DMS153 treated with DMSO at 0.1 percent for 48 hours (cell line): Measurements from ENCODE around the gene ZNF865.

Experiments used
- DNase-seq: peaks from one replicate; lab custom pipeline; 2025; ENCODE audit not compliant: unreplicated experiment; lab: John Stamatoyannopoulos, UW

ZNF865 gene

DNA sequence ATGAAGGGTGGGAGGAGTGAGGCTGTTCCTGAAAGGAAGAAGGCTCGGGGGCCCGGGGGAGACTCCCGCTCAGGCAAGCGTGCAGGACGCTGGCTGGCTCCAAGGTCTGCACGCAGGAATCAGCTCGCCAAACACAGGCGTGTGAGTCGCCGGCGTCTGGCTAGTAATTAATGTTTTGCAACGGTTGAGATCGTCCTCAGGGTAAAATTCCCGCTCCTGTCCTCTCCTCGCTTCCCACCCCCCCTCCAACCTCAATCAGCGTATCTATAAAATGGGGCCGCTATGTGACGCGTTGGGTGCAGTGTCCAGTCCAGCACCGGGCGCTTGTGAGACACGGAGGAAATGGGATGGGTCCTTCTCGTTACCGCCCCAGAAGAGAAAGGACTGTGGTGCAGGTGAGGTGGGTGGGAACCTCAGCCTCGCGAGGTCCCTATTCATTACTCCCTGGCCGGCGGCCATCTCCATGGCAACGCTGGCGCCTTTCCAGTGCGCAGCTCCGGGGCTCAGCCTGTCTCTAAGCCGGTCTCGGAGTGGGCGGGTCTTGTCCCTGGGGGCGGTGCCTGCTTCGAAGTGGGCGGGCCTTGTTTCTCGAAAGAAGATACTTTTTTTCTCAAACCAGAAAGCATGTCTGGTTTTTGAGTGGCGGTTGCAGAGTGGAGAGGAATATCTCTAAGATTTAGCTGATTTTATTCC lies 18.3 kb upstream of the ZNF865 start:
- DNase-seq: peak; percentile 96

DNA sequence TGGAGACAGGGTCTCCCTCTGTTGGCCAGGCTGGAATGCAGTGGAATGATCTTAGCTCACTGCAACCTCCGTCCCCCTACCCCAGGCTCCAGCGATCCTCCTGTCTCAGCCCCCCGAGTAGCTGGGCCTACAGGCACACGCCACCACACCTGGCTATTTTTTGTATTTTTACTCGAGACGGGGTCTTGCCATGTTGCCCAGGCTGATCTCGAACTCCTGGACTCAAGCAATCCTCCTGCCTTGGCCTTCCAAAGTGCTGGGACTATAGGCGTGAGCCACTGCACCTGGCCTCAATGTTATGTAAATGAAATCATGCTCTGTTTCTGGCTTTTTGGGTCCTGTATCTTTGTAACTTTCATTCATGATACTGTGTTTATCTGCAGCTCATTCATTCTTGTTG lies 16.7 kb upstream of the ZNF865 start:
- no peak for DNase-seq

DNA sequence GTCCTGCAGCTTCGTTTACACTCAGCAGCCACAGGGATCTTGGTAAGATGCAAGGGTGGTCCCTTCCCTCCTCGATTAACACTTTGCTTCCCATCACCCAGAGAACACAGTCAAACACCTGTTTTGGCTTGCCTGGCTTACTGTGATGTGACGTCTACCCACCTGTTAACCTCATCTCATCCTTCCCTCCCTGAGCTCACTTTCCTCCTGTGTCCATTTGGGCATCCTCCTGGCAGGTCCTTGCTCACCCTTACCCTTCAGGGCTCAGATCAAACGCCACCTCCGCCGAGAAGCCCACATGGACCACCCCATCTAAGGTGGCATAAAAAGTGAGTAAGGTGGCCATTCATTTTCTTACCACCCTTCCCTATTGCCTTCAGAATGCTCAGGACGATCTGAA lies 15.3 kb upstream of the ZNF865 start:
- DNase-seq: no peak

DNA sequence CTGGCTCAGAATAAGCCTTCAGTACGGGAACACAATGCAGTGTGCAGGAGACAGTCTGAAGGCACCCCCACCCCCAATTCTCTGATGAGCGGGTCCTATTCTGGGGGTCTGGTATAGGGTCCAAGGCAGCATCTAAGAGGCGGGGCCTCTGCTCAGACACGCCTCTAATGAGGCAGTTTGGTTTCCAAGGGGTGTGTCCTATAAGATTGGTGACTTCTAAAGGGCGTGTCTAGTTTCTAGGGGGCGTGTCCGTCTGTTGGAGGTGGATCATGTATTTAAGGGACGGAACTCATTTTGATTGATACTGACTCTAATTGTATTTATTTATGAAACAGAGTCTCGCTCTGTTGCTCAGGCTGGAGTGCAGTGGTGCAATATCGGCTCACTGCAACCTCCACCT lies 14.8 kb upstream of the ZNF865 start:
- DNase-seq: no peak

DNA sequence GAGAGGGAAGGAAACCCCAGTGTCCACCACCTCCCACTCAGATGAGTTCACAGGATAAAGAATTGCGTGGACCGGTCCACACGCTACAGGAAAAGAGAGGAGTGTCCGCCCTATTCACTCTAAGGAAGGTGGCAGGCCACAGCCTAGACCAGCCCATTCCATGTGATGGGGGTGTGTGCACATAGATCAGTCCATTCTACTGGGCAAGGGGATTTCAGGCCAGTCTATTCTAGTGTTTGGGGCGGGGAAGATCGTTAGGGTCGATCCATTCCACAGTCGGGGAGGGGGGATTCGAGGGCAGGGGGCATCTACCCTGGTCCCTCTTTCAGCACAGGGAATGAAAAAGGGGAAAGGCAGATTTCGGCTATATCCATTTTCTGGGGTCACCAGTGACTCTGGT lies 13.9 kb upstream of the ZNF865 start:
- no peak for DNase-seq

DNA sequence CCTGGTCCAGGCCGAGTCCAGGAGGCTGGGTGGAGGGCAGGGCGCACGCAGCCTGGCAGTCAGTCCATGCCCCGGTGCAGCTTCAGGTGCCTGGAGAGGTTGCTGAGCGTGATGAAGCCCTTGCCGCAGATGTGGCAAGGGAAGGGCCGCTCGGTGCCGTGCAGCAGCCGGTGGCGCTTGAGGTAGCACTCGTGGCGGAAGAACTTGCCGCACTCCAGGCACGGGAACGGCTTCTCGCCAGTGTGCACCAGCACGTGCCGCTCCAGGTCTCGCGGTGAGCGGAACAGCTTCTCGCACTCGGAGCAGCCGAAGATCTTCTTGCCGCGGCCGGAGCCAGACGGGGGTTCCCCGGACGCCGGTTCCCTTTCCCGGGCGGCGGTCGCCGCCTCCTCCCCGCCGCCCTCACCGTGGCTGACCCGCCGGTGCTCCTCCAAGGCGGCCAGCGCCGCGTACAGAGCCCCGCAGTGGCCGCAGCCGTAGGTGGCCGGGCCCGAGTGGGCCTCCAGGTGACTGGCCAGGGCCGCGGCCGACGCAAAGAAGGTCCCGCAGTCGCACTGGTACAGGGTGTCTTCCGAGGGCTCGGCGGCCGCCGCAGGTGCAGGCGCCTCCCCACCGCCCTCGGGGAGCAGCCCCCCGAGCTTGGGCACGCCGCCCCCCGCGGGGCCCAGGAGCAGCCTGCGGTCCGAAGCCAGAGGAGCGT lies 12.9 kb upstream of the ZNF865 start:
- DNase-seq: no peak

DNA sequence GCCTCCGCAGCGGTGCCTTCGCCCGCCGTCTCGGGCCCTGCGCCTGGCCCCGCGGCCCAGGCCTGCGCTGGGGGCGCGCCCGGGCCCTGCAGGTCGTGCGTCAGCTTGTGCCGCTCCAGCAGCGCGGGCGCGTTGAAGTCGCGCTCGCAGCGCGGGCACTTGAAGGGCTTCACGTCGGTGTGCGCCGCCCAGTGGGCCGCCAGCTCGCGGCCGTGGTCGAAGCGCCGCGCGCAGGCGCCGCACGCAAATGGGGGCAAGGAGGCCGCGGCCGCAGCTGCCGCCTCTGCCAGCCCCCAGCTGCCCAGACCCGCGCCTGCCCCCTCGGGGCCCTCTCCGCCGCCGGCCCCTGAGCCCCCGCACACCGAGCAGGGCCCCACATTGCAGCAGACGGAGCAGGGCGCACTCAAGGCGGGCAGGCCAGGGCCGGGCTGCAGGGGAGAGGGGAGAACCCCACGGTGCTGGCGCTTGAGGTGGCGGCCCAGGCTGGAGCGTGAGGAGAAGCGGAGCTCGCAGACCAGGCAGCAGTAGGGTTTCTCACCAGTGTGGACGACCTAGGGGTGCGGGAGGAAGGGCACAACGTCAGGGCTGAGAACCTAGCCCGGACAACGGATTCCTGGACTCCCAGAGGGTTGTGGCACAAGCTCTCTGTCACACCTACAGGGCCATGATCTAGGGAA lies 12.2 kb upstream of the ZNF865 start:
- DNase-seq: no peak

DNA sequence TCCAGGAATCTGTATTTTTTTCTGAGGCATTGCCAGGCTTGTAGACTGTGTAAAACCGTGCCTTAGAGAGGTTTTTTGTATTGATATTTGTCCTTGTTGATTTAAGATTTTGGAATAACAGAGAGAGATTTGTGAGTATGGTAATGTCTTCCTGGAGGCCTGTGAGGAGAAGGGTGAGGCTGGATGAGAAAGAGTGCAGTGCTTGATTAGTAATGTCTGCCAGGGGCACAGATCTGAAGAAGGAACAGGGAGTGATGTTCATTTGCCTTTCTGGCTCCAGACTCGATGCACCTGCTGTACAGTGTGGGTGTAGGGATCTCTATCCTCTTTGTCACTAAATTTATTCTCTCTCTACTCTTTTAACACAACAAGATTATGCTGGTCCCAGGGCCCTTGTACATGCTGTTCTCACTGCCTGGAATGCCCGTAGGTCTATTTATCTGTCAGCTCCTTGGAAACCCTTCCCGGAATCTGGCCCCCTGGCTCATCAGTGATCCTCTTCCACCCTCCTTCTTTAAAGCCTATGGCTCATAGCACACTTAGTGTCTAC lies 10.4 kb upstream of the ZNF865 start:
- DNase-seq: no peak

DNA sequence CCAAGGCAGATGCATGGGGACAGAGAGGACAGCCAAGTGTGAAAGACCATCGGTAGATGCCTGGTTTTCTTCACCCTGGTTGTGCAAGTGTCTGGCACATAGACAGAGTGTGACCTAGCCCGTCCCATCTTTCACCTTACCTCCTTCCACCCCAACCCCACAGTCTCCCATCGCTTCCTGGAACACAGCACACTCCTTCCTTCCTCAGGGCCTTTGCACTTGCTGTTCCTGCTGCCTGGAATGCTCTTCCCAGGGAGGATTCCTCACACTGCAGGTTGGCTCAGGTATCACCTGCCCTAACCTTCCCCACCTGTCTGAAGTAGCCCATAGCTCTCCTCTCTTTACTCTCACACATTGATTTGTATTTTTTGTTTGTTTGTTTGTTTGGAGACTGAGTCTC lies 9.1 kb upstream of the ZNF865 start:
- no peak for DNase-seq

DNA sequence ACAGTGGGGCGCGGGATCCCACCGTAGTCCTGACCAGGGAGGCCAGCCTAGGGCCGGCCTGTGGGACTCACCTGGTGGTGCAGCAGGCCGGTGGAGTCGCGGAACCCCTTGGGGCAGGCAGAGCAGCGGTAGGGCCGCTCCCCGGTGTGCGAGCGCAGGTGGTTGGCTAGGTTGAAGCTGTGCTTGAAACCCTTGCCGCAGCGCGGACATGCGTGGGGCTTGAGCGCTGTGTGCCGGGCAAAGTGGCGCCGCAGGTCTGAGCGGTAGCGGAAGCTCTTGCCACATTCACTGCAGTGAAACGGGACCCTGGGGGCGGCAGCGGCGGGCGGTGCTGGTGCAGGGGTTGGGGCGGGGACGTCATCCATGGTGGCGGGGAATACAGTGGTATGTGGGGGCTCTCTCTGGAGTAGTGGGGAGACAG lies 7.9 kb upstream of the ZNF865 start:
- no peak for DNase-seq

DNA sequence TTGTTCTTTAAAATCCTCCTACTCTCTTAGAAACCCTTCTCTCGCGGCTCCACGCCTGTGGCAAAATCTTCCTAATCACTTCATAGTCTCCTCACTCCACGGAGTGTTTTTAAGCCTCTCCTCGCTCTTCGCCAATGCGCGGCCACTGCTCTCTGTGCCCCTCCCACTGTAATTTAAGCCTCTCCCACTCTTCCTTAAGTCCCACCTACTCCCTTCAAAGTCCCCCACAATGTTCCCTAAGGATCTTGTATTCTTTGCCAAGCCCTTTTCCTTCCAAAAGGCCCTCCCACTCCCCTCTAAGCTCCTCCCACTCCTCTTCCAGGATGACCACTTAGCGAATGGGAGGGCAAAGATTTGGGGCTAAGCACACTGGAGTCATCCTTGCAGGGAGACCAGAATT lies 7.4 kb upstream of the ZNF865 start:
- DNase-seq: no peak

DNA sequence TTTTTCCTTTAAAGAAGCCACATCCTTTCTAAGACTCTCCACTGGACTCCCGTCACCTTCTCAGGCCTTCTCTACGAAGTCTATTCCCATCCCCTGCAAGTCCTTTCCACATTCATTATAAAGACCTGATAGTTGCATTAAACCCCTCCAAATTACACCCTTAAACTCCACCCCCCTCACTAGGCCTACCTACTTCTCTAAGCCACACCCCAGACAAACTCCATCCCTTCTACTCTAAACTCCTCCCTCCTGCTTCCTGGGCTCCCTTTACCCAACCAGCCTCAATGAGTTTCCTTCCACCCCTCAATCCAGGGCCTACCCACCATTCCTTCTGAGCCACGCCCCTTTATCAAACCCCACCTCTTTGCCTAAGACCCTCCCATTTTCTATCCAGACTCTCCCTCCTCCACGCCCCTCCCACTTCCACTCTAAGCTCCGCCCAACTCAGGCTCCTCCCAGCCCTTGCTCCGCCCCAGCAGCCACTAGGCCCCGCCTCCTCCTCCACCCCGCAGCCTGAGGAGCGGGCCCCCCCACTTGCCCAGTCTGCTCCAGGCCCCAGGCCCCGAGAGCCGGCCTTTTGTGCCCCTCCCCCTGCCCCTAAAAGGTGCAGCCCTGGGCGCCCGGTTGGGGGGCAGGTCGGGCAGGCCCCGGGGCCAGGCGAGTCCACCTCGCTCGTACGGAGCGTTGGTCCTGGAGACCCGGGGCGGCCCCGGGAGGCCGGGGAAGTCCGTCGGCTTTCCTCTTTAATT lies 6.6 kb upstream of the ZNF865 start:
- DNase-seq: peak; percentile 88

DNA sequence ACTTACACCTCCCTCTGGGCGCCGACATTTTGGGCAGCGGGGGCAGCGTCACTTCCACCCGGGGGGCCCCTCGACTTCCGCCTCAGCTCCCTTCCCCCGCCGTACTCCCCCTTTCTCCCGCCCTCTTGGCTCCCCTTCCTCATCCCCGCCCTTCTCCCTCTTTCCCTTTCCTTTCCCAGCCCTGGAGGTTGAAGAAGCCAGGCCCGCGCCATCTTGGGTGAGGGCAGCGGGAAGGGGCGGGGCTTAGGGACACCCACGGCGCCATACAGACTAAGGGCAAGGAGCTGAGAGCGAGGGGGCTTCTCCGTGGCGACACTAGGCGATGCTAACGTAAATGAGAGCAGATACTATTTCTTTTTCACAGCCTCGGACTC lies 6.0 kb upstream of the ZNF865 start, which contains the start of gene FIZ1:
Gene FIZ1, minus strand, starts transcription at position 50 of the 374 bp plus-strand sequence. CDS start 1,652 bp downstream, outside the sequence.
- peak; percentile 90 for DNase-seq

DNA sequence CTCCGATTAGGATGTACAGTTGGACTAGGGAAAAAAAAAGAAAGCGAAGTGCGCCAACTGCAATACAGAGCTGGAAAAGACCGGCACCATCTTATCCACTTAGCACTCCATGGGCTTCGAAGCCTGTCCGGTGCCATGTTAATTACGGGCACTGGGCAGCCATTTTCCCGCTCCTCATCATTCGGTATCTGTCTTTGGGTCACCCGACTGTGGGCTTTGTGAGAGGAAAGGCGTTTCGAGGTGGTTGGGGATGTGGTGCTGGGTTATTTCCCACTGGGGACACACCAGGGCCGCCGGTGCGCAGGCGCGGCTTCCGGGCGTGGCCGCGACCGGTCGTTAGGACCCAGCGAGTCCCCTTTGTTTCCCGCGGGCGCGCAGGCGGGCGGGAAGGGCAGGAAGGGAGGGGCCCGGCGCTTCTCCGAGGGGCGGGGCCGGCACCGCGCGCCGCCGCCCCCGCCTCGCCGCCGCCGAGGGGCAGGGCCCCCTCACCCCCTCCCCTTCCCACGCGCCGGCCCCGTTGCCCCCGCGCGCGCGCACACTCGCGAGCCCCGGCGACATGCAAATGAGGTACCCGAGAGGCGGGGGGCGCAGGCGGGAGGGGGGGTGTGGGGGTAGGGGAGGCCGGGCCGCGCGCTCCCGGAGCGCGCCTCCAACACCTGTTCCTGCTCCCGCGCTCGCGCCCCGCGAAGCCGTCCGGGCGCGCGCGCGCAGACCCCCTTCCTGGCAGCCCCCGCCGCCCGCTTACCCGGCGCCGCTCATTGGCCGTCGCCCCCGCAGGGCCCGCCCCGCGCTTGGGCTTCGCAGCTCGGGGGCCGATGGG lies 5.4 kb upstream of the ZNF865 start, which contains the start of gene ZNF524:
Gene ZNF524, plus strand, starts transcription at position 447 of the 820 bp plus-strand sequence. CDS start 1,825 bp downstream, outside the sequence.
- peak; percentile 87 for DNase-seq

DNA sequence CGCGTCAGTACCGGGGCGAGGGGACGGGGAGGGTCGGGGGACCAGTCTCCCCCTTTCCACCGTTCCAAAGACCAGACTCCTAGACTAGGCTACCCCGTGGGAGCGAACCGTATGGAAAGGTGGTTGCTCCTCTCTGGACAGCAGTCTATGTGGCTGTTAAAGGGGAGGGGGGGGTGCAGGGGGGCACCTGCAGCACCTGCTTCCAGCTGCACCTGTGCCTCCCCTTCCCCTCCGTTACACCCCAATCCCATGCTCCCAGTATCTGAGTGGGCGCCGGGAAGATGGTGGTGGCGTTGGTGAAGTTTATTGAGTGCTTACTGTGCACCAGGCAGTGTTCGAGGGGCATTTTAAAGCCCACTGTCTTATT lies 4.8 kb upstream of the ZNF865 start:
- no peak for DNase-seq

DNA sequence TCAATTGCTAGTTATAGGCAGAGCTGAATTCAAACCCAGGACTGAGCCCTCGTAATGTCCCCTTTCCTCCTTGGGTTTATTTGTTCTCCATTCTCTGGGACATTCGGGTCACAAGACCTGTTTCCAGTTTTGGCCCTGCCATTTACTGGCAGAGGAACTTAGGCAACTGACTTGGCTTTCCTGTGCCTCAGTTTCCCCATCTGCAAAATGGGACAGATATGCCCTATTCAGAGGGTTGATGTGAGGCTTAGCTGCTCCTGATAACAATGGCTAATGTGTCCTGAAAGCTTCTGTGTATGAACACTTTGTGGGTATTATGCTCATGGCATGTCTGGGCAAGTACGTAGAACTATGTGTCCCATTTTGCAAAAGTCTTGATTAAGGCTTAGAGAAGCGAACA lies 4.4 kb upstream of the ZNF865 start:
- DNase-seq: no peak

DNA sequence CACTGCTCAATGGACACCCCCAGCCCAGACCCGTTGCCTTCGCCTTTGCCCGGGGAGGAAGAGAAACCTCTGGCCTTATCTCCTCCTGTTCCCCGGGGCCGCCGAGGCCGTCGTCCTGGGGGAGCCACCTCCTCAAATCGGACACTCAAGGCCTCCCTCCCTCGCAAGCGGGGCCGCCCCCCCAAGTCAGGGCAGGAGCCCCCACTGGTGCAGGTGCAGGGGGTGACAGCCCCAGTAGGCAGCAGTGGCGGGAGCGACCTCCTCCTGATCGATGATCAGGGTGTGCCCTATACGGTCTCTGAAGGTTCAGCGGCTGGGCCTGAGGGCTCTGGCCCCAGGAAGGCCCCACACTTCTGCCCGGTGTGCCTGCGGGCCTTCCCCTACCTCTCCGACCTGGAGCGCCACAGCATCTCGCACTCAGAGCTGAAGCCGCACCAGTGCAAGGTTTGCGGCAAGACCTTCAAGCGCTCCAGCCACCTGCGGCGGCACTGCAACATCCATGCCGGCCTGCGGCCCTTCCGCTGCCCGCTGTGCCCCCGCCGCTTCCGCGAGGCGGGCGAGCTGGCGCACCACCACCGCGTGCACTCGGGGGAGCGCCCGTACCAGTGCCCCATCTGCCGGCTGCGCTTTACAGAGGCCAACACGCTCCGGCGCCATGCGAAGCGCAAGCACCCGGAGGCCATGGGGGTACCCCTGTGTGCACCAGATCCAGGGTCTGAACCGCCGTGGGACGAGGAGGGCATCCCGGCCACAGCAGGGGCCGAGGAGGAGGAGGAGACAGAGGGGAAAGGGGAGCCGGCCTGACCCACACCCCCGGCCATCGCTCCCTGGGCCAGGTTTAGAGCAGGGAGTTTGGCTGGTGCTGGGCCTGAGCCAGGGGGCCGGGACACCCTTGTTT lies 3.1 kb upstream of the ZNF865 start:
- no peak for DNase-seq

DNA sequence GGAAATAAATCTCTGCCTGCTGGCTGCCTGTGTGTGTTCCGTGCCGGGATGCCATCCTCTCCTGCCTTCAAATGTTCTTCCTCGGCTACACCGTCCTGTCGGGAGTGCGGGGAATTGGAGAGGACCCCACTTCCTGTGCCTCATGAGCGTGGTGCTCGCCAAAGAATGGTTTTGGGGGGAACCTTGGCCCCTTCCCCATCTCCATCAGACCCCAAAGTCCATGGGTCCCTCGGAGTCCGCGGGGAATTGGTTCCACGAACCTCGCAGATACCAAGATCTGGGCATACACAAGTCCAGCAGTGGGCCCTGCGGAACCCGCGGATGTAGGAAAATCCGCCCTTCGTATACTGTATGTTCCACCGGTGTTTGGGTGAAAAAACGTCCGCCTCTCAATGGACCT lies 2.3 kb upstream of the ZNF865 start:
- DNase-seq: no peak

DNA sequence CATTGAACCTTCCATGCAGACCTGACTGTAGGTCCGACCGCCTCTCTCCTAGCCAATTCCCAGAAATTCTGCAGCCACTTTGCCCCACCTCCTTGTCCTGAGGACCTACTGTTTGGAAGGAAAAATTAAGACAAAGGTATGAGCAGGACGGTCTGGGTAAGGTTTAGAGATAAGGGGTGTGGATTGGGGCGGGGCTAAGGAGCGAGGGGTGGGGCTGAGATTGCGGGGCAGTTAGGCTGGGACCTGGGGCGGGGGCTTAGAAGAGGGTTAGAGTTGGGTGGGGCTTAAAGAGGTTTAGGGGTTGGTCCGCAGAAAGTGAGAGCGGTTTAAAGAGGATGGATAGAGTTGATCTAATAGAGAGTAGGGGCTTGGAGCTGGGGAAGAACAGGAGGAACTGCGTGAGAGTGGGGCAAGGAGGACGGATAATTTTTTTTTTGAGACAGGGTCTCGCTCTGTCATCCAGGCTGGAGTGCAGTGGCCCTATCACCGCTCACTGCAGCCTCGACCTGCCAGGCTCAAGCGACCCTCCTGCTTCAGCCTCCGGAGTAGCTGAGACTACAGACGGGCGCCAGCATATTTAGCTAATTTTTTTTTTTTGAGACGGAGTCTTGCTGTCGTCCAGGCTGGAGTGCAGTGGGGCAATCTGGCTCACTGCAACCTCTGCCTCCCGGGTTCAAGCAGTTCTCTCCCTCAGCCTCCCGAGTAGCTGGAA lies 1.7 kb upstream of the ZNF865 start:
- DNase-seq: no peak
